Measurements from ENCODE around the gene NUB1. TPM values are rescaled to one million over a fixed set of nuclear protein-coding genes. Genes with fewer than 3 reads are reported as not detected.

Gene NUB1
- total RNA-seq, 1 donor from 2014 or later: 41.5 TPM

GRCh38 chr7:151410405-151411390, 69.1 kb downstream of the NUB1 start:
- H3K27me3 Mint-ChIP-seq (ENCODE audit: unreplicated experiment): peaks cover 25% of the 10 kb centered on the region
- H3K4me1 Mint-ChIP-seq (ENCODE audit: unreplicated experiment): peaks cover 12% of the 10 kb centered on the region
- H3K9me3 Mint-ChIP-seq (ENCODE audit: unreplicated experiment): no peaks in the 10 kb centered on the region
- DNase-seq (ENCODE audit: low spot score): peak; percentile 55
- peak overlapping the region; percentile 89 for H3K4me3 Mint-ChIP-seq (ENCODE audit: unreplicated experiment)
- H3K27ac Mint-ChIP-seq (ENCODE audit: unreplicated experiment): peak overlapping the region; percentile 48
- no peak for TF ChIP-seq CTCF (IDR thresholded peaks at IDR 0.05; ENCODE audit: unreplicated experiment)
- peaks cover 7% of the 10 kb centered on the region for H3K36me3 Mint-ChIP-seq (ENCODE audit: low read depth, unreplicated experiment)

GRCh38 chr7:151411551-151411950, 69.9 kb downstream of the NUB1 start:
- peaks cover 7% of the 10 kb centered on the region for H3K36me3 Mint-ChIP-seq (ENCODE audit: low read depth, unreplicated experiment)
- peaks cover 11% of the 10 kb centered on the region for H3K4me1 Mint-ChIP-seq (ENCODE audit: unreplicated experiment)
- peaks cover 25% of the 10 kb centered on the region for H3K27me3 Mint-ChIP-seq (ENCODE audit: unreplicated experiment)
- no peak for TF ChIP-seq CTCF (IDR thresholded peaks at IDR 0.05; ENCODE audit: unreplicated experiment)
- H3K27ac Mint-ChIP-seq (ENCODE audit: unreplicated experiment): no peak overlapping the region
- H3K4me3 Mint-ChIP-seq (ENCODE audit: unreplicated experiment): peak overlapping the region; percentile 89
- no peaks in the 10 kb centered on the region for H3K9me3 Mint-ChIP-seq (ENCODE audit: unreplicated experiment)
- no peak for DNase-seq (ENCODE audit: low spot score)

- H3K27ac Mint-ChIP-seq (ENCODE audit: unreplicated experiment): no peak overlapping the region
- H3K27me3 Mint-ChIP-seq (ENCODE audit: unreplicated experiment): peaks cover 25% of the 10 kb centered on the region
- H3K4me3 Mint-ChIP-seq (ENCODE audit: unreplicated experiment): no peak overlapping the region
These were observed 70.7 kb downstream of the NUB1 start for GRCh38 chr7:151412318-151412717.

GRCh38 chr7:151413241-151413640, 71.6 kb downstream of the NUB1 start:
- Mint-ChIP-seq H3K4me3 (ENCODE audit: unreplicated experiment) (no peak overlapping the region), H3K4me1 (ENCODE audit: unreplicated experiment) (peaks cover 9% of the 10 kb centered on the region), H3K27me3 (ENCODE audit: unreplicated experiment) (peaks cover 25% of the 10 kb centered on the region), H3K9me3 (ENCODE audit: unreplicated experiment) (no peaks in the 10 kb centered on the region), H3K27ac (ENCODE audit: unreplicated experiment) (no peak overlapping the region), H3K36me3 (ENCODE audit: low read depth, unreplicated experiment) (peaks cover 7% of the 10 kb centered on the region)
- no peak for TF ChIP-seq CTCF (IDR thresholded peaks at IDR 0.05; ENCODE audit: unreplicated experiment)
- DNase-seq (ENCODE audit: low spot score): no peak

More at GRCh38 chr7:151412318-151412717, 70.7 kb downstream of the NUB1 start:
- Mint-ChIP-seq H3K4me1 (ENCODE audit: unreplicated experiment) (peaks cover 9% of the 10 kb centered on the region), H3K9me3 (ENCODE audit: unreplicated experiment) (no peaks in the 10 kb centered on the region), H3K36me3 (ENCODE audit: low read depth, unreplicated experiment) (peaks cover 7% of the 10 kb centered on the region)
- DNase-seq (ENCODE audit: low spot score): no peak
- TF ChIP-seq CTCF (IDR thresholded peaks at IDR 0.05; ENCODE audit: unreplicated experiment): no peak

All from endothelial cell (in vitro differentiated cells).